DMS153 (cell line): ENCODE results near the gene SPIC.
"Not testable (repeated sequence)": the region's sequence is repeated elsewhere in the genome, so short reads cannot be mapped to it uniquely, and the experiment has no call there.

Experiments
- DNase-seq: peaks from one replicate; lab custom pipeline; 2025; lab: John Stamatoyannopoulos, UW

Gene SPIC

DNA sequence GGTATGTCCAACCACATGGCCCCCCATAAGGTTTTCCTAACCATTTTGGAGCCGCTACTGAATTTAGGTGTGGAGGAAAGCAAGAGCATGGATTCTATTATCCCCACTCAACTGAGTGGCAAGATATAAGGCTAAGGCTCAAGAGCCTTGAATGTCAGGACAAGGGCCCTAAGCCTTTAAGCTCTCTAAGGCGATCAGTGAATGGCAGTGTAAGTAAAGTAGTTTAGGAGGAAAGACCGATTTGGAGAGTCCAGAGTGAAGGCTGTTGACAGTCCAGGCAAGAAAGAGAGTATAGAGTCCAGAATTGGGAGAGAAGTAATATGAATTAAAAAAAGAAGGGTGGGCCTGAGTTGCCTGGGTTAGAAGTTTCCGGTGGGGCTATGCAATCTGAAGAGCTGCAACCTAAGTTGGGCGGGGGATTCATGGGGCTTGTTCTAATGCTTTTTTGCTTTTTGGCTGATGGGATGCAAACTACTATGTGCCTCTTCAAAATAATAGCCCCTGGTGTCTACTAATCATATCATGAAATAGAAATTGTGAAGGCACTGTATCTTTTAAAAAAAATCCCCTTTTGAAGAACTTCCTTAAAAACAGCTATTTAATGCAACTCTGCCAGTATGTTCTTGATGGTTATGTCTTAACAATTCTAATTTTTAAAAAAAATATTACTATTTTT, at the start of gene SPIC:
SPIC (plus strand) TSS at position 626 of the 676 bp plus-strand sequence. CDS start 1,569 bp downstream, outside the sequence.
- no peak for DNase-seq

DNA sequence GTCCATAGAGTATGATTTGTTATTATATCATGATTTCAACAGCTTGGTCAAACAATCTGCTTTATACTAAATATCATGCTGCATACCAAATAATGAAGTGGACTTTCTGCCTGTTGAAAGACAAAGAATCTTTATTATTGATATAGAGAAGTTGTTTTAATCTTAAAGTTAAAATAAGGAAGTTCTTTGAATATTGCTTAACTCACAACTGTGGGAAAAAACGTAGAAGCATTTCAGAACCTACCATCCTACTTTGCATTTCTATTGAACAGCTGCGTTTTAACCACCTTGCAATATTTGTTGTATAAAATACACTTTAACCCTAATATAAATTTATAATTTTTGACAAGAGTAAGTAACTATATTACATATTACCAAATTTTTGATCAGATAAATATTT, 44.7 kb upstream of the SPIC start:
- DNase-seq = no peak

DNA sequence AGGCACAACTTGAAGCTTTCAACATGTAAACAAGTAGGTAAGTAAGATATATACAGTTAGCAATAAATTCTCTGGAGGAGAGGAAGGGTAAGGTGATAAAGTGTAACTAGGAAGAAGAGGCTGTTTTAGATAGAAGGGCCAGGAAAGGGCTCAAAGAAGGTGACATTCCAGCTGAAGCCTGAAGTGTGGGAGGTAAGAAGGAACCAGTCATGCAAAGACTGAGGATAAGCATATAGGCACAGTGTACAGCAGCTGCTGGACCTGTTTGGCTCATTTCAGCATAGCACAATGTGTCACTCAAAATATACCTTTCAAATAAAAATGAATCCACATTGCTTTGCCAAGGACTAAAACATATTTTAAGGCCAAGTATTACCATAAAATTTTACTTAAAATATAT, 39.0 kb upstream of the SPIC start:
- DNase-seq = no peak

DNA sequence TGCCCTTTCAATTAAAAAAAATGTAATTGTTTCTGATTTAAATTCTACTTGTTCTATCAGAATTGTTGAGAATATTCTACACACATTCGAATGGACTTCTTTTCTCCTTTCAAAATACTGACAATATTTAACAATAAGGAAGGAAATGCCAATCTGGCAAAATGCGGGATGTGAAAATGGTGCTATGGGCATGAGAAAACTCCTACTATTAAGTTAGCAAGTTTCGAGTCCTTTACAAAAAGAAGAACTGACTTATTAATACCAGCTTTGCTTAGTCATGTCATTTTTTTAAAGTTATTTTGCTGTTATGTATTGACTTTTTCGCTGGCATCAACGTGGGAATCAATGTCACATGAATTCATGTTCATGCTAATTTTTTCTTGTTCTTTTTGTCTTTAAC, 35.9 kb upstream of the SPIC start:
- DNase-seq = no peak

DNA sequence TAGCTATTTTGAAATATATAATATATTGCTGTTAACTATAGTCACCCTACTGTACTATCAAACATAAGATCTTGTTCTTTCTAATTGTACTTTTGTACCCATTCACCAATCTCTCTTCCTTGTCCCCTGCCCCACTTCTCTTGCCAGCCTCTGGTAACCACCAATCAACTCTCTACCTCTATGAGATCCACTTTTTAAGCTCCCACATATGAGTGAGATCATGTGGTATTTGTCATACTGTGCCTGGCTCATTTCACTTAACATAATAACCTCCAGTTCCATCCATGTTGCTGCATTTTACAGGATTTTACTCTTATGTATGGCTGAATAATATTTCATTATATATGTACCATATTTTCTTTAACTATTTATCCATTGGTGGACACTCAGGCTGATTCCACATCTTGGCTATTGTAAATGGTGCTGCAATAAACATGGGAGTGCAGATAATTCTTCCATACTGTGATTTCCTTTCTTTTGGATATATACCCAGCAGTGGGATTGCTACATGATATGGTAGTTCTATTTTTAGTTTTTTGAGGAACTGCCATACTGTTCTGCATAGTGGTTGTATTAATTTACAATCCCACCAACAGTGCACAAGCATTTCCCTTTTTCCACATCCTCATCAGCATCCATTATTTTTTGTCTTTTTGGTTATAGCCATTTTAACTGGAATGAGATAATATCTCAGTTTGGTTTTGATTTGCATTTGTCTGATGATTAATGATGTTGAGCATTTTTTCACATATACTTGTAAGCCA, 33.5 kb upstream of the SPIC start:
- no peak for DNase-seq

DNA sequence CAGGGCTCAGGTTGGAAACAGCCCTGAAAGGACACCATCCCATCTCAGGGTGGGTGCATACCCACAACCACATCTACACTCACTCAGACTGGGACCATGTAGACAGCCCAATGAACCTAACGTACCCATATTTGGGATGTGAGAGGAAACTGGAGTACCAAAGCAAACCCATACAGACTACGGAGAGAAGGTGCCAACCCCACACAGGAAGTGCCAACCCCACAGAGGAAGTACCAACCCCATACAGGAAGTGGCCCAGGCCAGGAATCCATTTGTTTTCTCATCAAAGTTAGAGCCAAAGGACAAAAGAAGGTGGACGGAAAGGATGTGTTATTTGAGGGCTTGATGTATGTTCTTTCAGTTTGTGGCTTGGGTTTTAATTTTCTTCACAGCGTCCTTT, 19.5 kb upstream of the SPIC start:
- no peak for DNase-seq

DNA sequence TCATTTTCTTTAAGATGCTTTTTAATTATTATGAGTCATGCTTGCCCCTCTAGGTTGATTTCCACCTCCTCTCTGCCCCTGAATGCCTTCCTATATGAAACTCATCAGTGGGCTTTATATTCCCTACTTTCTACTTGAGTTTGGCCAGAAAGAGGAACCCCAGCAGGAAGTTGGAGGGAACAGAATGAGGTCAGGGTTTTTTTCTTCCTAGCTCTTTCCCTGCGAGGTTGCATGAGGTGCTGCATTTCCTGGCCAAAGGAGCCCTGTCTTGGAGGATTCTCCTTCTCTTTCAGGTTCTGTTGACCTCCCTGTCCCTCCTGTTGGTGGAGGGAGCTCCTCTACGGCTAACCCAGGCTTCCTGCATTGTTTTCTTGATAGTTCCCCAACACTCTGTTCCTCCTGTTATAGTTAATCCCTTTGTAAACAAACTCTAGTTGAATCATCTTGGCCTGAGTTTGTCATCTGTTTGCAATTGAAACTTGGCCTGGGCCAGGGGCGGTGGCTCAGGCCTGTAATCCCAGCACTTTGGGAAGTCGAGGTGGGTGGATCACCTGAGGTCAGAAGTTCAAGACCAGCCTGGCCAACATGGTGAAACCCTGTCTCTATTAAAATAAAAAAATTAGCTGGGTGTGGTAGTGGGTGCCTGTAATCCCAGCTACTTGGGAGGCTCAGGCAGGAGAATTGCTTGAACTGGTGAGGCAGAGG, 15.3 kb upstream of the SPIC start:
- no peak for DNase-seq

DNA sequence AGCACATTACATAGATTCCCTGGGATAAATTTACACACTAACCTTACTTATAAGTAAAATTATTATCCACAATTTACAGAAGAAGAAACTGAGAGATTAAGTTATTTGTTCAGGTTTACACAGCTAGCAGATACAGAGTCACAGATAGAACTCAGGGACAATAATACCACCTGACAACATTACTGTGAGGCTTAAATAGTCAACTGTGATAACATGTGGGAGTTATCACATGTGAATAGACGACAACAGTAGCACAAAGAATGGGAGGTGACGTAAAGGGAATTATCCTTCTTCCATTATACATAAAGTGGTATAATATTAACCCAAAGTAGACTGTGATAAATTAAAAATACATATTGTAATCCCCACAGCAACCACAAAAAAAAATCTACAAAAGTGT, 6.2 kb upstream of the SPIC start:
- DNase-seq = no peak

DNA sequence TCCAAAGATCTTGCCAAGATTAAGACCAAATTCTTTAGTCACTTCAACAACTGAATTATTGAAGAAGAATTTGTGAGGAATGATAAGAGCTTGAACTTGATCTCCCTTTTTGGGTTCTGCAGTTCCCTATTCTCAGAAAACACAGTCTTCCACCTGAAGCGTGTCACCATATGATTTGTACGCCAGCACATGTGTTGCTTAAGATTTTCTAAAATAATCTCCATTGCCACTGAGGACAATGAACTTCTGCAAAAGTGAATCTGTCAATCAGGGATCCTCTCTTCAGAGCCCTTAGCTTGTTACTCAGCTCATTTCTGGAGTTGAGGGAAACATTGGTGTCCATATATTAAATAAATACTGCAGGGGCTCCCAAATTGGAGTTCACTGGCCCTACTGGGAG, 4.2 kb upstream of the SPIC start:
- DNase-seq = no peak

DNA sequence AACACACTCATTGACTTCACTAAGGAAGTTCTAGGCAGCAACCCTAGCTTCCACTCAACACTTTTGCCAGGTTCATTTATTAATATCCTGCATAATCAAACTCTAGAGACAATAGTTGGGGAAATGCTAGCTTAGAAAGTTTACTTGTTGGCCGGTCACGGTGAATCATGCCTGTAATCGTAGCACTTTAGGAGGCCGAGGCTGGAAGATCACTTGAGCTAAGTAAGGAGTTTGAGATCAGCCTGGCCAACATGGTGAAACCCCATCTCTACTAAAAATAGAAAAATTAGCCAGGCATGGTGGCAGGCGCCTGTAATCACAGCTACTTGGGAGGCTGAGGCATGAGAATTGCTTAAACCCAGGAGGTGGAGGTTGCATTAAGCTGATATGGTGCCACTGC, 3.3 kb upstream of the SPIC start:
- not testable (repeated sequence) for DNase-seq

DNA sequence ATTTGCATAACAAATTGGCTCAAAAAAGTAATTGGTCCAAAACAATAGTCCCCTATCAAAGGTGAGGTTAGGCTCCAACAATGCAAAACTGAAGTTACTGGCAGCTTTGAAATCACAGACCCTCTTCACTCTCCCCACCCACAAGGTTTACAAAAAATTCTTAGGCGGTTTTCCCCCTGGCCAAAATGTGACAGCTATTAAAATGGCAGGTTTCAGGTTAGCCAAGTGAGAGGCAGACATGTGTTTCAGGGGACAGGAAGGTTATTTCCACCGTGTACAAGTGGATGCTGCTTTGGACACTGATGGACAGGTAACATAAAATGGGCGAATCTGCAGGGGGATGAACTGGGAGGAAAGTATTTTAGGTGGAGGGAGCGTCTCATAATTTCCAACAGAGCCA, 888 bp upstream of the SPIC start:
- no peak for DNase-seq

DNA sequence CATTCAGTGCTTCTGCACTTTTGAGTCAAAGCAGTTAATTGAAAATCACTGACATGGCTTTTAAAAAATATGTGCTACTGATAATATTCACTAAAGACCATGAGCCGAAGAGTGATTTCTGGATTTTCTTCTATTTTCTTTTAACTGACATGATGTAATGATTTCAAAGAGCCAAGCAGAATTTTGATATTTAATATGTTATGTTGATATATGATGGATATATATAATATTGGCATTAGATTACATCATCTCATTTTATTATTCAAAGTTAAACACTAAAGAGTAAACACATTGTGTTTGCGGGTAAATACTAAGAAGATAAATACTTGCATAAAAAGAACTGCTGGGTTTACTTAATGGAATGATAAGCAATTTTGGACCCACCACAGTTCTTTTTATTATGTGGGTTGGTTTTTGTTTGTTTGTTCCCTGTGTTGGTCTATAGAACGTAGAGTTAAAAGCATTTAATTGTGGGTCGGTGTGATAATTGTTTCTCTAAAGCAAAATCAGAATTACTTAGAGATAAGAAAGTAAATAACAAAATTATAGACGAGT, 692 bp downstream of the SPIC start:
- DNase-seq = no peak

DNA sequence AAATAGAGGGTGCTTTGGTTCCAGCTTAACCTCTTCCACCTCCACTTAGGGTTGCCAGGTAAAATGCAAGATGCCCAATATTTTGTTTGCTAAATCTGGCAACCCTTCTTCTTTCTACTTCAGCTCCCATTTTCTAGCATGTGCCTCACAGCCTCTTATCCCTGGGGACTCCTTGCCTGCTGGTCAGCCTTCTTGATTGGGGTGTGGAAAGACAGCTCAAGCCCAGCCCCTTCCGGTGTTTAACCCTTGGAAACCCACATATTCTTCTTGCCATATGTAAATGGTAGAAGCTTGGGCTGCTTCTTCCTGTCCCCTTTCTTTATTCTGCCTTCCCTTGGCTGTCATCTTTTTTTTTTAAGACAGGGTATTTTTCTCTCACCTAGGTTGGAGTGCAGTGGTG, 5.7 kb downstream of the SPIC start:
- no peak for DNase-seq

DNA sequence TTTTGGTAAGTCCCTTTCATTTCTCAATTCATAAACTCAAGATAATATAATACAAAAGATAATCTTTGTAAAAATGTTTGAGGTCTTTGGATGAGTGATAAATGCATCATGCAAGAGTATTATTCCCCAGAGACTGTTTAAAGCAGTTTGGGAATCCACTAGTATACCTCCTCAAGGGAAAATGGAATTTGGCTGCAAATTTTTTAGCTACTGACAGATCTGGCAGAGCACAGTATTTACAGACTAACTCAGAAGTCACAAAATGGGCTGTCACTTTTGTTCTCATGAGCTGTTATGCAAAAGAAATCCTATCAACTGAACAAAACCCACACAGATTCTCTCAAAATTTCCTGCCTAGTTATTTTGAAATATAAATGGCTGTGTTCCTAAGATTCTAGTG, 9.9 kb downstream of the SPIC start:
- no peak for DNase-seq

DNA sequence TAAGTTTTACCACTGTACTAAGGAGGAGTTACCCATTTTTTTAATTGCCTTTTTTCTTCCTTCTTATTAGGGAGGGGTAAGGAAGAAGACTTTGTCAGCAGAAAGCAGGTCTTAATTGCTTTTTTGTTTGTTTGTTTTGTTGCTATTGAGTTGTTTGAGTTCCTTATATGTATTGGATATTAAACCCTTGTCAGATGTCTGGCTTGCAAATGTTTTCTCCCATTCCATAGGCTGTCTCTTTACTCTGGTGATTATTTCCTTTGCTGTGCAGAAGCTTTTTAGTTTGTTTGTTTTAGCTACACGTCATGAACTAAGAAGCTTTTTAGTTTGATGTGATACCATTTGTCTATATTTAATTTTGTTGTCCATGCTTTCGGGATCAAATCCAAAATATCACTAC, 13.3 kb downstream of the SPIC start:
- no peak for DNase-seq

DNA sequence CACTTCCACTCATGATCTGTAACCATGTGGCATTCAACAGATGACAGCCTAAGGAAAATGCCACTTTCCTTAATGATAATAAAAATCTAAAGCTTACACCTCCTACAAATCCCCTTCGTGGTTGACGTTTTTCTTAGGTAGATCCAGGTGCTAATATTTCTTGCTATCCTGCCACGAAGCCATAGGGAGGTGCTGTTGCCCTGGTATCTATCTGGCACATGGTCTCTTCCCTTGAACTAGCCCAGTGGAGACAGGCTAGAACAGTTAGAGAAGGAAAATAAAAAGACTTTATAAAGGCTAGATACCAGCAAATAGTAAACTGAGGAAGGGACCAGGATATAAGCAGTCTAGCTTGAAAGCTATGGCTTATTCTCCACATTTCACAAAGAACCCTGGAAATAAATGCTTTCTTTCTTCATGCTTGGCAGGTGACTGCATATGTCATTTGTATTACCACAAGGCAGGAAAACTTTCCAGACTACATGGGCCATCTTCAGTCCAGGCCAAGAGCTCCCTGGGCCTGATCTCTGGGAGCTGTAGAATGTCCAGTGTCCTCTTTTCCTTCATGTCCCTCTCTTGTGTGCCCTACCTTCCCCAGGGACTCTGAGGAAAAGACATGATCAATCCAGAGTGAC, 15.3 kb downstream of the SPIC start:
- no peak for DNase-seq

DNA sequence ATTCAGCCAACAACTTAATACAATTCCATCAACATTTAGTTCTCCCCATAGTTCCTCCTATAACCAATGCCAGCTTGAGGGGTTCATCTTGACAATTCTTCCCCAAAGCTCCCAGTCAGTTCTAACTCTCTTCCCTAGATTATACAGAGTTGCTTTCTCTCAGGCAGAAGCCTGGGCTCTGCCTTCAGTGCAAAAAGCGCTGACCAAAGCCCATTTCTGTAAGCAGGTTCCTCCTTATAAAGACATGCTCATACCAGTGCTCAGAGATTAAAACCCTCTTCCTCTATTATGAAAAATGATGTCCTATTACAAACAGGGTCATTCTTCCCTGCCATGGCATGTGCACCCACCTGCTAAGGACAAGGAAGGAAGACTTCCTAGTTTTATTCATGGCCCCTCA, 16.2 kb downstream of the SPIC start:
- no peak for DNase-seq

DNA sequence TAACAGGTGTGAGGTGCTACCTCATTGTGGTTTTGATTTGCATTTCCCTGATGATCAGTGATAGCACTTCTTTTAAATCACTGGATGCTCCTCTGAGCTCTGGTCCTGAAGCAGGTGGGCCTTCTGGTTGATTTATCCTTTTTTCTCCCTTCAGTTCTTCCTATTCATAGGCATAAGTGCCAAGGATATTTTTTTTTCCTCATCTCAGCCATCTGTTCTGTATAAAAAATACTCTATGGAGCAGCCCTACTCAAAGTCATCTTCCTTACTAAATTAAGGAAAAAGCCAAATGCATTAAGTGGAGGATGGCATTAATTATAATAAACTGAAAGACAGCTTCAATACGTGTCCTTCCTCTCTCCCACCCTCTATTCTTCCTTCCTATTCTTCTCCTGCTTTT, 18.4 kb downstream of the SPIC start:
- no peak for DNase-seq

DNA sequence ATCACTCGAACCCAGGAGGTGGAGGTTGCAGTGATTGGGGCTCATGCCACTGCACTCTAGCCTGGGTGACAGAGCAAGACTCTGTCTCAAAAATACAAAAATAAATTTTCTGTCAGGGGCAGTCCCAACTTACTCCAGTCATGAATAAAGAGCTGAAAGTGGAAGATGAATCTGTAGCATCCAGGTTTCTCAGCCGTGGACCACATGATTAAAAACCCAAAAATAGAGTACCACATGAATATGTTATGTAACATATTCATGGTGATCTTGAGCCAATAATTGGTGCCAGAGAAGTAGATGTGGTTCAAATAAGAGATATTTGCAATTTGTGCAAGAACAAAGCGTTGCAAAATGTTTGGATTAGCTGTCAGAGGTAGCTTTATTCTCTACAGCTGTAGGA, 23.1 kb downstream of the SPIC start:
- no peak for DNase-seq

DNA sequence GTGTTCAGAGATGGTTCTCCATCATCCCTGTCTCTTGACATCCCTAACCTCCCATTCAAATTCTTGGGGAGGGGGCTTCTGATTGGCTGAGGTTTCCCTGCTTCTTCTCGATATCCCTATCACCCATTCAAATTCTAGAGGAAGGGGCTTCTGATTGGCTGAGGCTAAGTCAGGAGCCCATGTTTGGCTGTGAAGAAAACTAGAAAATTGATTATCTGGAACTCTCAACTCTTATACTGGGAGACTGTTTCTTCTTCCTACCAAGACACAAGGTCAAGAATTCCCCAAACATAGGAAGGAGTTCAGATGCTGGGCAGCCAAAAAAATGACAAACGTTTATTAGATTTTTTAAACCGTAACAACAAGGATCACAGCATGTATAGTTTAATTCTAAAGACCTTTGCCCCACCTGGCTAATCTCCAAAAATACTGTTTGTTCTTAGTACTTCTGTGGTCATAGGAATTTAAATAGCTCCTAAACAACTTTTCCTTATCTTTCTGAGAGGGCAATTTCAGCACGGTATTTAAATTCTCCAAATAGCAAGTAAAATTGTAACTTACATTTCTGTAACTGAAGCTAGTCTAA, 26.4 kb downstream of the SPIC start:
- no peak for DNase-seq

DNA sequence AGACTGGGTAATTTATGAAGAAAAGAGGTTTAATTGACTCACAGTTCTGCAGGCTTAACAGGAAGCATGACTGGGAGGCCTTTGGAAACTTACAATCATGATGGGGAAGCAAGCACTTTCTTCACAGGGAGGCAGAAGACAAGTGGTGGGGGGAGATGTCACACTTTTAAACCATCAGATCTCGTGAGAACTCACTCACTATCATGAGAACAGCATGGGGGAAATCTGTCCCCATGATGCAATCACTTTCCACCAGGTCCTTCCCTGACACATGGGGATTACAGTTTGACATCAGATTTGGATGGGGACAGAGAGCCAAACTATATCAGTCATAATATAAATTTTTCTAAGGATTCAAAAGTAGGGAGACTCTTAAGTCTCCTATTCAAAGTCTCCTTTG, 46.0 kb downstream of the SPIC start:
- no peak for DNase-seq

DNA sequence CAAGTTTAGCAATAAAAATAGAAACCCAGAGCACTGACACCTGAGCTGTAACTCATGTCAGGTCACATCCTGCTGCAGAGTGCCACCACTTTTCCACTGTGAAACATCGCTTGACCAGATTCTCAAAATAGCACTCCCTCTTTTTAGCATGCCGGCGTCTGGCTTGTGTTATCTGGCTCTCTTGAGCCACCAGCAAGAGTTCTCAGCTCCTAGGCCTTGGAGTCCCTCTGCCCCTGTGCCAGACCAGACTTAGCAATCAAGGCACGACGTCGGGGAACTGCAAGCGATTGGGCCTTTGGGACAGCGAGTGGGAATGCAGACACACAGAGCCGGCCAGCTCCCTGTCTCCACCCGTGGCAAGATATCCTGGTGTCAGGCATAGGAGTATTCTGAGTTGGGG, 52.5 kb downstream of the SPIC start:
- DNase-seq = no peak
